DMS79 treated with DMSO at 0.1 percent for 48 hours (cell line): Measurements from ENCODE around the gene RARS2.

ENCODE experiments used
- DNase-seq: peaks from one replicate; lab custom pipeline; 2025; lab: John Stamatoyannopoulos, UW

RARS2 gene

DNA sequence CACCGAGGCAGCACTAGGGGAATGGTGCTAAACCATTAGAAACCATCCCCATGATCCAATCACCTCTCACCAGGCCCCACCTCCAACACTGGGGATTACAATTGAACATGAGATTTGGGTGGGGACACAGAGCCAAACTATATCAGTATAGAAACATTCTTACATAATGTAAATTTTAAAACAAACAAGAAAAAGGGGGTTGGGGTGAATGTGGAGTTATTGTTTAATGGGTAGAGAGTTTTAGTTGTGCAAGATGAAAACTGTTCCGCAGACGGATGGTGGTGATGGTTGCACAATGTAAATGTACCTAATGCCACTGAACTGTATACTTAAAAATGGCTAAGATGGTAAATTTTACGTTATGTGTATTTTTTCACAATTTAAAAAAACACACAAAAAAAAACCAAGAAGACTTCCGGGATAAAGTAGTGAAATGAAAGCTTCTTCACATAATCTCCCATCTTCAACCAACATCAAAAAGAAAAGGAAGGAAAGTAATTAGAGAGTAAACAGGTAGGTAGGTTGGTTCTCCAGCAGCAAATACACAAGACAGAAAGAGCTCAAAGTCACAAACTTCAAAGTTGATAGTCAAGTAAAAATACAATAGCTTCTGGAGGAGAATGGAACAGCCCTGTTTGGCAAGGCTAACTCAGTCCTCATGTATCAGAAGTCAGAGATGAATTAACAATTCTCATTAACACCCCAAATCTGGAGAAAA lies 16.3 kb downstream of the RARS2 start:
- no peak for DNase-seq

DNA sequence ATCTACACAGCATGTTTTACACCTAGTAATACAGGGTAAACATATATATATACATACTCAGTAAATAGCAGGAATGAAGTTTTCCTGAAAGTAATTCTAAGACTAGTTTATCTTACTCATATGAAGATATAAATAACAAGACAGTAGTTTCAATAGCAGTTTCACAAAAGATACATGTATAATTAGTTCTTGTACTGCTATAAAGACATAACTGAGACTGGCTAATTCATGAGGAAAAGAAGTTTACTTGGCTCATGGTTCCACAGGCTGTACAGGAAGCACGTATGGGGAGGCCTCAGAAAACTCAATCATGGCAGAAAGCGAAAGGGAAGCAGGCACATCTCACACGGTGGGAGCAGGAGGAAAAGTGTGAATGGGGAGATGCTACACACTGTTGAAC lies 16.9 kb downstream of the RARS2 start:
- no peak for DNase-seq

DNA sequence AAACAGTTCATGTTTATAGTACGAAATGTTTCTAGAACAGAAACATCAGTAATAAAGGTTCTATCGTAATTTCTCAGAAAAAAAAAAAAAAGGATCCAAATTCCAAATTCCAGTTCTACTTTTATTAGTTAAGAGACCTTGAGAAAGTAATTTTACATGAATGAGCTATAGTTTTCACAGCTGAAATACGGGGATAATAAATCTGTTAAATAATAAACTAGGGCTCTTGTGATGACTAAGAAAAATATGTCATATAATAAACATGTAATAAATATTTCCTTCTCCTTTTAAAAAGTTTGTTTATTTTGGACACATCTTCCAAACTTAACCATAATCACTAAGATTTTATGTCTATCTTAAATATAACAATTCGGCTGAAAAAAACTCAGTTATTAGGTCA lies 17.8 kb downstream of the RARS2 start:
- no peak for DNase-seq

DNA sequence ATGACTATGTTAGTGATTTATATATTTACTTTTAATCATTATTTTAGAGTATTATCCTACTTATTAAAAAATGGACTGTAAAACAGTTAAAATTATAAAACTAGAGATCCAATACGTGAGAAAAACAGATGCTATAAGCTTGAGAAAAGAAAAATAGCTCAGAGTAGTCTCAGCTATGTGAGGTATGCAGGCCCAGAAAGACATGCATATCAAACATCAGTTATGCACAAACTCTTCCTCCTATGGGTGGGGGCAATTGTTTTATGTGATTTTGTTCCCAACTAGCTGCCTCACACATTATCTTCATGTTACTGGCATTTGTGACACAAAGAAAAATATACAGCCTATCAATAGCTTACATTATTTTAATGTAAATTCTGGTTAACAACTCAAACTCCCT lies 28.8 kb downstream of the RARS2 start:
- DNase-seq = no peak

DNA sequence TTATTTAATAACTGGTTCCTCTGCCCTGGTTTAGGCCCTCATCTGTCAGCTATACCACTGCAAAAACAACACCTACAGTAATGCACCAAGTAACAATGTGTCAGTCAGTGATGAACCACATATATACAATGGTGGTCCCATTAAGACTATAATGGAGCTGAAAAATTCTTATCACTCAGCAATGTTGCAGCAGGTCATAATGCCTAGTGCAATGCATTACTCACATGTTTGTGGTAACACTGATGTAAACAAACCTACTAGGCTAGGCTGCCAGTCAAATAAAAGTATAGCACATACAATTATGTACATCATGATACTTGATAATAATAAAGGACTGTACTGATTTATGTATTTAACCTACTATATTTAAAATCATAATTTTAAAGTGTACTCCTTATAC lies 31.3 kb downstream of the RARS2 start:
- DNase-seq = no peak

DNA sequence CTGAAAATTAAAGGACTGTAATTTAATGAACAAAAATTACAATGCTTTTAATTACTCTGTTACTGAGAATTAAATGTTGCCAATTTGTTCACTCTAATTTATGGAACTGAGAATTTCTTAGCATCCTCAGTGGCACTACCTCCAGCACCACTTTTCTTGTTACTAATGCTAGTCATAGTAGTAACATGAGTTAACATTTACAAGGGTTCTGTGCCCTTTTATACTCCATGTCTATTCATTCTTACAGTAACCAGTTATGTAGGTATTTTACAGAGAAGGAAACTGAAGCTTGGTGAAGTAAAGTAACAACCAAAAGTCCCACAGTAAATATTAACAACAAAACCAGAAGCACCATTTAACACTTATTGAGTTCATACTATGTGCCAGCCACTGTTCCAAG lies 34.3 kb downstream of the RARS2 start:
- DNase-seq = no peak

DNA sequence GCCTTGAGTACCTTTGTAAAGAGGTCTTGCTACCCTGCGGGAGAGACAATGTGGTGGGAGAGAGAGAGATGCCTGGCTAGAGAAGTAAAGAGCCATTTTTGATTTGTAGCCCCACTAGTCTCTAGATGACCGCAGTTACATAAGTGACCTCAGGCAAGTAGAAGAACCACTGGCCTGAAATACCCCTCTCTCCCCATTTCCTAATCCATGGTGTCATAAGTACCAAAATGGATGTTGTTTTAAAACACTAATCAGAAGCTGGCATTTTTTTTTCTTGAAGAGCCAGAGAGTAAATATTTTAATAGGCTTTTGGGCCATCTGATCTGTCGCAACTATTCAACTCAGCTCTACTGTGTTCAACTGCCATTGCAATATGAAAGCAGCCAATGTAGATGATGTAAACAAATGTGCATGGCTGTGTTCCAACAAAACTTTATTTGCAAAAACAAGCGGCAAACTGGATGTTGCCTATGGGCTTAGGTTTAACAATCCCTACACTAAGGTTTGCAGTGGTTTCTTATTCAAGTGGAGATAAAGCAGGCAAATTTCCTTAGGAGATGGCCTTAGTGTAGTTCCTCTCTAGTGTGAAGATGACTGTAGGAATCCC lies 36.5 kb downstream of the RARS2 start:
- no peak for DNase-seq

DNA sequence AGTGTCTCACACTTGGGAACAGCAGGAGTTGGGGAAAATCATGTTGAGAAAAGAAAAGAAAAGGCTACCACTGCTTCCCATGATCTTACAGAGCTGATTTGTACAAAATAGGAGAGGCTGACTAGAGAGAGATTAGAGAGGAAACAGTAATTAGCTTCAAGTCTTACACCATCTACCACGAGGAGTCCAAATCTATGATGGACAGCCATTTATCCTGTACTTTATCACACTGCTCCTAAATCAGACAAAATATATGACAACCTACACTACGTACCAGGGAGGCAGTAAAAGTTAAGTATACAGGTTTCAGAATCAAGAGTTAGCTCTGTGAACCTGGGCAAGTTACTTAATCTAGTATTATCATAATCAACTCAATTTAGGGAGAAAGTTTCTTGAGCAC lies 38.0 kb downstream of the RARS2 start:
- no peak for DNase-seq

DNA sequence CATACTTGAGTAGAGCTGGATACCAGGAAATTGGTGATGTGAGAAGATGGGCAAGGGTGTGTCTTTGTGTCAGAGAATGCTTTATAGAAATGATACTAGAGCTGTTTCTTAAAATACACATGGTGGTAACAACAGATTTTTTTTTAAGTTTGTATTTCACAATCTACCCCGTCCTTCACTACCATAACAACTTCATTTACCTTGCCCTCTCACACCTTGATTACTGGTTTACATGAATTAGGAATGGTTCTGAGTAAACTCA lies 45.4 kb downstream of the RARS2 start:
- no peak for DNase-seq

DNA sequence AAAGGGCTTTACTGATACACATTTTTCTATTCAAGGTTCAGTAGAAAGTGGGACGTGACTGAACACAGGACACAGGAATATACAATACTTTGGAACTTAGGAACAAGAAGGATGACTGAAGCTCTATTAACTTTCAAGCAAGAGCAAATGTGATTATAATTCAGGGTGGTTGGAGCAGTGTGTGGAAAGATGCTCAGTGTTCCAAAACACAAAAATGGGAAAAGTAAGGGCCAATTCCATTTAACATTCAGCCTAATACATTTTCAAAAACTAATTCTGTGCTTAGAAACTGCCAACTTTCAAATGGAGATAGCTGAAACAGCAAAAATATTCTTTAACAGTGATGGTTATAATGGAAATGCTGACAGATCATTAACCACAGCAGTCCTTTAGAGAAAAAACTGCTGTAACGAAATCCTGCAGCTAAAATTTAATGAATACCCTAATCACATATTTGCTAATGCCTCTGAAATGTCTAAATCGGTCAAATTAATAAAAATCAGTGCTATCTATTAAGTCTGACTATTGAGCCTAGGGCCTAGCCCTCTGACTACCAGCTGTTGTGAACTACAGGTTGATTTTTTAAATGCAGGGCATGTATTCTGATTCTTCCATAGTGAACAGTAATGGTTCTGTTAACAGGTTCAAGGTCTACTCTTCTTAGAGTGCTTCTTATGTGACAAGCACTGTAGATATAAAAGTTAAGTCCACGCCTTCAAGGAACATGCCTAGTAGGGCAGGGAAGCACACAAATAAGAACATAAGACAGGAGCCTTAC lies 45.9 kb downstream of the RARS2 start:
- no peak for DNase-seq

DNA sequence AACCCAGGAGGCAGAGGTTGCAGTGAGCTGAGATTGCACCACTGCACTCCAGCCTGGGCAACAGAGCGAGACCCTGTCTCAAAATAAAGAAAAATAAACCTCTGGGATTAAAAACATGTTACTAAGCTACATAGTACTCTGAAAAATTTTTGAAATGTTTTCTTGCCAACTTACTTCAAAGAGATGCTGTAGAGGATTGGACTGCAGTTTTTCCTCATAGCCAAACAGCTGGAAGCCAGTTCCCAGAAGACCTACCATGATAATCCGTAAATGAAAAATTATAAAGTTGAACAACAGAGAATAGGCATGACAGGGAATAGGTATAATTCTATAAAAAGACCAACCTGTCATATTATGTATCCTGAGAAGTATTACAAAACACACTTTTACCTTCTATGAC lies 48.0 kb downstream of the RARS2 start:
- no peak for DNase-seq

DNA sequence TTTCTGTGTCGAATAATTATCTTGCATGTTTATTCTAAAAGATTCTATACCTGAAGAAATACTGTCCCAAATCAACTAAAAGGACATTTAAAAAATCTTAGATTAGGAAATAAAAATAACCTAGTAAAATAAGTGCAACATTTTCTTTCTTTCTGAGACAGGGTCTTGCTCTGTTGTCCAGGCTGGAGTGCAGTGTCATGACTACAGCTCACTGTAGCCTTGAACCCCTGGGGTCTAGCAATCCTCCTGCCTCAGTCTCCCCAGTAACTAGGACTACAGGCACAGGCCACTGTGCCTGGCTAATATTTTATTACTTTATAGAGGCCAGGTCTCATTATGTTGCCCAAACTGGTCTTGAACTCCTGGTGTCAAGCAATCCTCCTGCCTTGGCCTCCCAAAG lies 48.7 kb downstream of the RARS2 start:
- DNase-seq = no peak

DNA sequence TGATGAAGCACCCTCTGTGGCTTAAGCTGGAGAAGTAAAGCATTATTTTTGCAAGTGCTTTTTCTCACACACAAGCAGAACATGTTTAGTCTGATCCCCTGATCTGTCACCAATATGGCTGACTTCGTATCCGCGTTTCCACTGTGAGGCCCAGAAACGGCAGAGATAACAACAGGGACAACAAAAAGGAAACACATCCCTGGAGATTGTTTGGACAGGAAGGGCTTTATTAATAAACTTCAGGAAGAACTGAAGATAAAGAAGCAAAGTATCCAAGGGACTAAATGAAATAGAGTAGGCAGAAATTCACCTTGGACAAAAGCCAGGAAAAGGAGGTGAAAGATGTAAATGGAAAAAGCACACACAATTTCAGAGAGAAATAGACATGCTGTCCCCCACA lies 49.2 kb downstream of the RARS2 start:
- no peak for DNase-seq

DNA sequence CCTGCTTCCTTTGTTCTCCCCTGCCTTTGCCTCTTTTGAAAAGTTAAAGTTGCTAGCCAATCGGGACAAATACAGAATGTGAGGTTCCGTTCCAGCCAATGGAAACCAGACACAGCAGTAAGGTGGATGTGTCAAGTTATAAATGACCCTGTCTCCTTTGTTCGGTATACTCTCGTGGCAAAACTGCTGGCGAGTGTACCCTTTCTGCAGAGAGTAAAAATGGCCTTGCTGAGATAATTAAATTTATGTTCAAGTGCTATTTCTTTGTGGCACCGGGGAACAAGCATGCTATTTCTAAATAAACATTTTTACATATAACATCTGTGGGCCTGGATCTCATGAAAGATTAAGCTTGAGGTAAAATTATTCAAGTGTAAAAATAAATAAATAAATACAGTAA lies 50.2 kb downstream of the RARS2 start:
- DNase-seq = no peak

DNA sequence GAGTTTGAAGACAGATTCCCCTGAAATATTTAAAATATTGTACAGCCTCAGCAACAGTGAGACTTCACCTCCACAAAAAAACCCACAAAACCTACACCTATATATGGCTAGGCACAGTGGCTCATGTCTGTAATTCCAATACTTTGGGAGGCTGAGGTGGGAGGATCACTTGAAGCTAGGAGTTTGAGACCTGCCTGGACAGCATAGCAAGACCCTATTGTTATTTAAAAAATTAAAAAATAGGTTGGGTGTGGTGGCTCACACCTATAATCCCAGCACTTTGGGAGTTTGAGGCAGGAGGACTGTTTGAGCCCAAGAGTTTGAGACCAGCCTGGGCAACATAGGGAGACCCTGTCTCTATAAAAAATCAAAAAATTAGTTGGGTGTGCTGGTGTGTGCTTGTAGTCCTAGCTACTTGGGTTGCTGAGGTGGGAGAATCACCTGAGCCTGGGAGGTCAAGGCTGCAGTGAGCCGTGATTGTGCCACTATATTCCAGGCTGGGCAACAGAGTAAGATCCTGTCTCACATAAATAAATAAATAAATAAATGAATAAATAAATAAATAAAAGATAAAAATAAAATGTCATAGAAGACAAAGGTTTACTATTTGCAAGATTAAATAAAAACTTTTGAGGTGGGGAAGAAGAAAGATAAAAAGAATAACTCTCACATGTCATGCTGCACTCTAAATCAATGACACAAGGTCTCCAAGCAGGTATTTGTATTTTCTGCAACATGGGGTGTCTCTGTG lies 51.1 kb downstream of the RARS2 start:
- no peak for DNase-seq

DNA sequence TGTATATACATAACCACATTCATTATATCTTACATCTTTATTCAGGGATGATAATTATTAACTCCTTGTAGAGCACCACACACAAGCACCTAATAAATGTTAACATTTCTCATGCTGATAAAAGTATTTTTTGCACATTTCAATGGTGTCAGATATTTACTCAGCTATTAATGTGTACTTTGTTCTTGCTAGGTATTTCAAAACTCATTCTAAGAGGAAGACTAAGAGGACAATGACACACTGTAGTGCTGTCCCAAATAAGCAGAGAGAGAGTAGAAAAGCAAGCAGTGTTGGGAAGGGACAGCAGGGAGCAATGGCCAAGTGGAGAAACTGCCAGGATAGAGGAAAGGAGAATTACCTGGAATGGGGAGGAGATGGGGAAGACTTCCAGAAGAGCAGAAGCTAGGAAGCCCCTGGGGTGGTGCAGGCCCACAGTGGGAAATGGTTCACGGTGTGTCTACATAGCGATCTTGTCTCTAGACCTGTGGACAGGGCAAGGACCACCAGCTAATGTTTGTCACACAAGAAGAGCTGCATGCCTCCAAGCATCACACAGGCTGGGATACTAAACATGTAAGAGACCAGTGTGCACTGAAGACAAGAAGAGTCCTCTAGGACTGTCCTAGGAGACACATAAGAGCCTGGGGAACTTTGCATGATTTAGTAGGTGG lies 55.3 kb downstream of the RARS2 start:
- DNase-seq = no peak

DNA sequence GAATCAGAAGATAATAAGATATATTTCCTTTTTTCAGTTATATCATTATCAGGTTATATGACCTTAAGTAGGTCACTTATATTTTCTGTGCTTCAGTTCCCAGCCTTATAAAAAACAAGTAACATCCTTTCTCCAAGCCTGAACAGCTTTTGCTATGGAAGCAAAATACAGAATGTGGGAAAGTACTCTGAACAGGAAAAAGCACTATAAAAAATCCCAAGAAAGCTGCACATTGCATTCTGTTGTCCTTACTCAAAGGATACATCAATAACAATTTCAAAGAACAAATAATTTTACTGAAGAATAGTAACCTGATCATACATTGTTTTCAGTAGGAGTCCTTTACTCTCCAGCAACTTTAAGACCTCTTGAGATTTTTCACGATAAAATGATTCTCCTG lies 60.6 kb downstream of the RARS2 start:
- DNase-seq = no peak

DNA sequence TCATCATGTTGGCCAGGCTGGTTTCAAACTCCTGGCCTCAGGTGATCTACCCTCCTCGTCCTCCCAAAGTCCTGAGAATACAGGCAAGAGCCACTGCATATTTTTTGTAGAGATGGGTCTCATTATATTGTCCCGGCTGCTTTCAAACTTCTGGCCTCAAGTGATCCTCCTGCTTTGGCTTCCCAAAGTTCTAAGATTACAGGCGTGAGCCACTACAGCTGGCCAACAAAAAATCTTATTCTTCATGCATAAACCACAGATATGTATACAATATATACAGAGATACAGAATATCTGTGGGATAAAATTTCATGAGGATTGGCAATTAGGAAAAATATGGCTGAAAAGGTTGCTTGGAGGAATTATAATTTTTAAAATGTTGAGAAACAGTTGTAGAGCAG lies 67.1 kb downstream of the RARS2 start:
- DNase-seq = no peak

DNA sequence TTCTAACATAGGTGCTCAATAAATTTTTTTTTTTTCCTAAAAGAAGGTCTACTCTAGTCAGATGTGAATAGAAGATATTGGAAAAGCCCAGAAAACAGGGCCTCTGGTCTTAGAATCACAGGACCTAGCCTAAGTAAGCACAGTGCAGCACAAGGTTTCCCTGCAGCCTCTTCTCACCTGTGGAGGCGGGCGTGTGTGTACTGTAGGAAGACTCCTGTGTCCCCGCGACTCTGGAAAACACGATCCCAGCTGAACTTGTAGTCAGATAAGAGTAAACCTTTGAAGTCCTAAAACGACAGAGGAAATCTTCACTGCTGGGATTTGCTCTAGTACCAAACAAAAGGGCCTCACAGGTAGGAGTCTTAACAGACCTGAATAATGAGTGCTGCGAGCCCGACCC lies 71.3 kb downstream of the RARS2 start:
- DNase-seq = no peak

DNA sequence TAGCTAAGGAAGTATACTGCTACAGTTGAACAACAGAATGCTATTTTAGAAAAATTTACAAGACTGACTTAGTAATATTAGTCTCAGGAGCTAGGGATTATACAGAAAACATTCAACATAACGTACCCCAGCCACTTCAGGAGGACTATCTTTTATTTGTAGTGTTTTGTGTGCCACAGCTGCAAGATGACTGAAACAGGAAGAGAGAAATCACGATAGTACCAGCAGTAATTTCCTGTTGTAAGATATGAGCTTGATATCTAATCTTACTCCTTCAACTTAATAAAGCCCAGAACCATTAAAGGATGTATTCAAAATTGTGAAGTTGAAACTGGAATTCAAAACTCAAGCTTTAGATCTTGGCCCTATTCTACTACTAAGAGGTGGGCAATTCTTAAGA lies 75.0 kb downstream of the RARS2 start:
- no peak for DNase-seq

DNA sequence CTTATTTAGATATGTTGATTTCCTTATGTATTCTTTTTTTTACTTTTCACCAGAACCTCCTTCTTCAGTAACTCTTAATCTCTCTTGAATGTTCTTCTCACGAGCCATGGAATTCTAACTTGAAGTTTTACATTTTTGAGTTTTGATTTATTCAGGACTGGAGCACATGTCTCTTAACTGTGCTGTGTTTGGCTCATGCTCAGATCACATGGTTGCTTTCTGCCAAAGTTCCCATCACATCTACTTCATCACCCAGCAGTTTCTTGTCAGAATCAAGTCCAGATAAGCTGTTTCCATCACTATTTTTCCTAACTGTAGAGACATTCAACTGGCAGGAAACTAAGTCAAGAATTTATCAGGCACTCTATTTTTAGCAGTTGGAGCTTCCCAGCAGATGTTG lies 85.3 kb downstream of the RARS2 start:
- DNase-seq = no peak

DNA sequence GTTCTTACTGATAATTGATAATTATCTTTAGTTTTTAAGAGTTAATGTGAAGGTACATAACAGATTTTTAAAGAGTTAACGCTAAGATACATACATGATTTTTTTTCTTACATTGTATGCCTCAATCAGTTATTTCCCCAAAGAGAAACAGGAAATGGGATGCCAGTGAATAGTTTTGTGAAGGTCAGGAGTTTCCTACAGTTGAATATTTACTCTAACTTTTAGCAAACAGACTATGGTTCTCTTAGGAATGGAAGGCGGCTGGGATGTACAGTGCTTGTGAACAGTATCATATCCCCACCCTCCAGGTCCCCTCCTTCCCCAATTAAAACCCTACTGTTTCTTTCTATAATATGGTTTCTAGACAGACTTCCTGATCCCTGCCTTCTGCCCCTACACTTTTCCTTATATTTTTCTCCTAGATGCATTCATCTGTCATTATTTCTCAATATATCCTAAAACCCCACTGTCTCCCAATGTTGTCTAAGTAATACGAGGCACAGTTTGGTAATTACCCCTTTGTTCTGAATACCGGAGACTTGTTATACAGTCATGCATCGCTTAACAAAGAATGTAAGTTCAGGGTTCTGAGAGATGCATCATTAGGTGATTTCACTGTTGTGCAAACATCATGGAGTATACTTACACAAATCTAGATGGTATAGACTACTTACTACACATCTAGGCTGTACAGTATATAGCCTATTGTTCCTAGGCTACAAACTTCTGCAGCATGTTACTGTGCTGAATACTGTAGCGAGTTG lies 87.8 kb downstream of the RARS2 start:
- DNase-seq = no peak
